Measurements from ENCODE around the gene PALLD.

Gene PALLD

GRCh38 chr4:168739886-168740285 lies 243.0 kb downstream of the PALLD start:
- no peak for DNase-seq

GRCh38 chr4:168740691-168741090 lies 243.8 kb downstream of the PALLD start:
- no peak for DNase-seq

GRCh38 chr4:168741281-168742173 lies 244.7 kb downstream of the PALLD start:
- DNase-seq = no peak

- no peak for DNase-seq
These were observed 246.3 kb downstream of the PALLD start for GRCh38 chr4:168743131-168743530.

GRCh38 chr4:168743601-168744000 lies 246.7 kb downstream of the PALLD start:
- DNase-seq = no peak

GRCh38 chr4:168744021-168744420 lies 247.2 kb downstream of the PALLD start:
- no peak for DNase-seq

GRCh38 chr4:168748807-168749206 lies 252.0 kb downstream of the PALLD start:
- no peak for DNase-seq

- no peak for DNase-seq
These were observed 254.7 kb downstream of the PALLD start for GRCh38 chr4:168751263-168752225.

GRCh38 chr4:168755598-168756477 lies 259.0 kb downstream of the PALLD start:
- no peak for DNase-seq

GRCh38 chr4:168757500-168757899 lies 260.6 kb downstream of the PALLD start:
- no peak for DNase-seq

GRCh38 chr4:168758351-168758876 lies 261.6 kb downstream of the PALLD start:
- DNase-seq = no peak

GRCh38 chr4:168759321-168759720 lies 262.5 kb downstream of the PALLD start:
- no peak for DNase-seq

GRCh38 chr4:168759959-168760527 lies 263.2 kb downstream of the PALLD start:
- no peak for DNase-seq

GRCh38 chr4:168761066-168761465 lies 264.2 kb downstream of the PALLD start:
- no peak for DNase-seq

GRCh38 chr4:168765322-168765721 lies 268.5 kb downstream of the PALLD start:
- no peak for DNase-seq

GRCh38 chr4:168765726-168766125 lies 268.9 kb downstream of the PALLD start:
- no peak for DNase-seq

- no peak for DNase-seq
These were observed 269.9 kb downstream of the PALLD start for GRCh38 chr4:168766604-168767316.

GRCh38 chr4:168769416-168769815 lies 272.6 kb downstream of the PALLD start:
- no peak for DNase-seq

GRCh38 chr4:168769837-168770236 lies 273.0 kb downstream of the PALLD start:
- DNase-seq = no peak

GRCh38 chr4:168771251-168771650 lies 274.4 kb downstream of the PALLD start:
- no peak for DNase-seq
